ENCODE results near the gene PLEKHA1.

PLEKHA1 gene

DNA sequence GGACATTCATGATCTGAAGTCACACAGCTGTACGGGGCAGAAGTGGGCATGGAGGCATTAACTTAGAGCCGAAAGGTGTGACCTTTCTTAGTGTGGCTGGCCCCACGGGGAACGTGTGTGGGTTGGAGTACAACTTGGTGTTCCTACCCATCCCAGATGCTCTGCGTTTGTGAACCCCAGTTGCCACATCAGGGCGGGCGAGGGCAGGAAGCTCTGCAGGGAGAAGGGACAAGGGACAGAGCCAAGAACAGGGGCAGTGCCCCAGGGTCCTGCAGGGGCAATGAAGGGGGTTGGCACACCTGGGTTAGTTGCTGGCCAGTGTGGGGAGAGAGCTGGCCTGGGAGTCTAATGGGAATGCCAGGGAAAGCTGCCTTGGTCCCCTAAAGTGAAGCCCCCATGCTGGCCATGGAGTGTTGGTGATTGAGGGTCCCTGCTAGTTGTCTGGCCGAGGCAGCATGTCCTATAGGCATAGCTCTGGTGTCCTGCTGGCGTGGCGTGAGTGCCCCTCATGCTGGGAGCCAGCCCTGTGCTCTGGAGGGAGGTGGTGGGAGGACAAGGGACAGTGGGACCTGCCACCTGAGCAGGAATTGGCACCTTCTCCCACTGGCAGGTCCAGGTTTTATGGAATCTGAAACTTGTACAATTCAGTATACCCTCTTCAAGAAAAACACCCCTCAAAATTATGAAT is 105.8 kb downstream of the PLEKHA1 start:
- no peak for DNase-seq (ENCODE audit: low spot score)

- no peak for DNase-seq (ENCODE audit: low spot score)
Observed at GRCh38 chr10:122481296-122482056, 107.0 kb downstream of the PLEKHA1 start.
